IPS-18c (cell line): ENCODE results near the gene KAT6B.

ENCODE experiments used
- H3K4me3 ChIP-seq: 2 replicates; pipeline ENCODE4 v1.7.0; 2013; ENCODE audit warnings: low read depth, mild to moderate bottlenecking, low read length, moderate library complexity; ENCODE audit not compliant: insufficient read depth
- H3K9me3 ChIP-seq: one replicate; pipeline ENCODE4 v1.6.1; 2013; ENCODE audit warnings: mild to moderate bottlenecking, low read length, moderate library complexity; ENCODE audit not compliant: control insufficient read depth, insufficient read depth

The KAT6B gene

DNA sequence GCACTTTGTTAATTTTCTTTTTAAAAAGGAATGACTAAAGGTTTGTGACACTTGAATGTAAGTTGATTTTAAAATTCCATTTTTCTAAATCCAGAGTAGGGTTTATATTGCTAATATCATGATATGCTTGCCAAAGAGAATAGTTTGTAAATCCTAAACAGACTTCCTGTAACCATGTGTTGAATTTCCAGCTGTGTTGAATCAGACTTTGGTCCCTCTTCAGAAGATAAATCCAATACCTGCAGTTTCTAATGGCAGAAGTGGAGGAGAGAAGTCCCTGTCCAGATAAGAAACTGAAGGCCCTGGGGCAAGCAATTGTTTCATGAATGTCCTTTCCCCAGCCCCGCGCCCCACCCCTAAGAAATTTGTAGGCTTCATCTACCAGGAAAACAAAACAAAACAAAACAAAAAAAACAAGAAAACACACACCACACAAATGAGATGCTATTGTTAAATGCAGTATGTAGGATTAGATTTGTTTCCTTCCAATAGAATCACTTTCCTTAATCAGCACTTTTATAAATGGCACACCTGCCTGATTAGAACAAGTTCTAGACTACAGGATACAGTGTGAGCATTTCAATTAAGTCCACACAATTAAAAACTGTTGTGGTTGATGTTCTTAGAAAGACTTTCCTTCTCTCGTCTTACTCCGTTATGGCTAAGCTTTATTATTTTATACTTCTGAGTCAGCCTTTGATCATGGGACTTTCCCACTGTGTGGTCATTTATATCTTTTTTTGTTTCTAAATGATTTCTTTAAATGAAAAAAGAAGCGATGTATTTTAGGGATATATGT is 122.8 kb downstream of the KAT6B start:
- H3K9me3 ChIP-seq: no peaks in the 10 kb centered on the region
- H3K4me3 ChIP-seq: no peak overlapping the region

DNA sequence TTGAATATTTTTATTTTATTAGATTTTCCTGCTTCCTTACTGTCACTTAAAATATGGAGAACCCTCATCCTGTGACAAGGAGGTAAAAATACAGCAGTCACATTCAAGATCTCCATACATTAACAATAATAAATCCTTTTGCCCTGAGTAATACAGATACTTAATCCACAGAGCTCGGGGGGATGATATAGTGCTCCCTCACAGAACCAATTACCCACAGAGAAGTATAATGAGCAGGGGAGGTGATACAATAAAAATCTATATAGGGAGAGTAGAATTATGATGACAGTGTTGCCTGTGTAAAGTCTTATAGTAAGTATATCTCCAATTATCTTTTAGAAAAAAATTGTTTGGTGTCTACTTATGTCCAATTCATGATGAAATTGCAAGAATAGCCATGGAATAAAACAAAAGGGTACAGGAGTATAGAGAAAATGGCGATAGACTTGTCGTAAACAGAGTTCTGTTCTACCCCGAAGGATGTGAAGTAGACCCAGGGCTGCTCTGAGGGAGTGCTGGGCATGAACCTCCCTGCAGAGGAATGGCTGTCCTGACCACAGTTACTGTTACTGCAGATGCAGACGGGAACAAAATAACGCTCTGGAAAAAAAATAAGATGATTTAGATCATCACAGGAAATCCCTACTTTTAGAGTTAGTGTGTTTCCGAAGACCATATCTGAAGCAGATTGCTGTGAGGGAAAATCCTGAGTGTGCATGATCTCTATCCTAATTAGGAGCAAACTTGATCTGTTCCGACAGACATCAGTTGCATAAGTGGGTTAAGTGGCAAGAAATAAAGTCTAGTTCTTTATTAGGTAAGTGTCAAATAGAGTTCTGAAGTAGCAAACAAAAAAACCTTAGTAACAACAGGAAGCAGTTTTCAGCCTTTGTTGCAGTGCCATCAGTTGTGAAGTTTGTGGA is 123.7 kb downstream of the KAT6B start:
- no peak overlapping the region for H3K4me3 ChIP-seq
- no peaks in the 10 kb centered on the region for H3K9me3 ChIP-seq

DNA sequence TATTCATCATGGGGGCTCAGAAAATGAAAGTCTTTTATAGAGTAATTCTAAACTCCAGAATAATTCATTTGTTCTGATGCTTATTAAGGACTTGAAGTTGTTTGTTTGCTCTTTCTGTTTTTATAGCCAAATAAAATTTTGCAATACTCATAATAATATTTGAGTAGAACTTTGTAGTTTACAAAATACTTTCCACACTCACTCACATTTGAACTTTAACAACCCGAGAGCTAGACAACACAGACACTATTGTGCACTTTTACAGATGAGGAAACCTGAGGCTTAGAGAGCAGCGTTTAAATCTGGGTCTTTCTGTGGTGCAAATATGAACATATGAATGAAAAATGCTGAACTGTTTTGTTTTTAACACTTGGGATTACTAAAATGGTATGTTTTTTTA is 126.8 kb downstream of the KAT6B start:
- Histone ChIP-seq H3K9me3 (no peaks in the 10 kb centered on the region), H3K4me3 (no peak overlapping the region)

DNA sequence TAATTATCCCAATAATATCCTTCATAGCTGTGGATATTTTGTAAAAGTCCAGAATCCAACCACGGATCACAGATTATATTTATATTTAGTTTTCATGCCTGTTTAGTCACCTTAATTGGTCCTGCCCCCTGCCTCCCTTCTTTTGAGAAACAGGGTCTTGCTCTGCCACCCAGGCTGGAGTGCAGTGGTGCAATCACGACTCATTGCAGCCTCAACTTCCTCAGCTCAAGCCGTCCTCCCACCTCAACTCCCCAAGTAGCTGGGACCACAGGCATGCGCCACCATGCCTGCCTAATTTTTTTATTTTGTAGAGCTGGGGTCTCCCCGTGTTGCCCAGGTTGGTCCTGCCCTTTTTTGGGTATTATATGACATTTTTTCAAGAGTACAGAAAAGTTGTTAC is 129.4 kb downstream of the KAT6B start:
- no peaks in the 10 kb centered on the region for H3K9me3 ChIP-seq
- H3K4me3 ChIP-seq: no peak overlapping the region

DNA sequence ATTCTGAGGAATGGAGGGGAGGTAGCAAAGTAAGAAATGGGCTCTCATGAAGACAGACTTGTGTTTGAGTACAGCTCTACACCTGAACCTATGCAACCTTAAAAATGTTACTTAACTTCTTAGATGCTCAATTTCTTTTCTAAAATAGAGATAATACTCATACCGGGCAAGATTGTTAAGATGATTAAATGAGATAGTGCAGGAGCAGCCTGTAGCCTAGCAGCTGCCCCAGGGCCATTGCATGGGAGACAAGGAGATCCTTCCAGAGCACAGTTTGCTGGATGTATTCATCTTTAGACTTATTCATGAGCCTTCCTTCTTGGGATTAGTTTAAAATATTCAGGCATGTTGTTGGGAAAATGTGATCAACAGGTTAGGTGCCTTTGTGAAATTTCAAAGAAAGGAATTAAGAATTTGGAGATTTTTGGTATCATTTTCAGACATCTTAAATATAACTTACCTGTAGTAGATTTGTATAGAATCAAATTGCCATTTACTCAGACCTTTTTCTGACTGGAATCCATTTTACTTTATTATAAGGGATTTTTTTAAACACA is 130.2 kb downstream of the KAT6B start:
- no peak overlapping the region for H3K4me3 ChIP-seq
- no peaks in the 10 kb centered on the region for H3K9me3 ChIP-seq

DNA sequence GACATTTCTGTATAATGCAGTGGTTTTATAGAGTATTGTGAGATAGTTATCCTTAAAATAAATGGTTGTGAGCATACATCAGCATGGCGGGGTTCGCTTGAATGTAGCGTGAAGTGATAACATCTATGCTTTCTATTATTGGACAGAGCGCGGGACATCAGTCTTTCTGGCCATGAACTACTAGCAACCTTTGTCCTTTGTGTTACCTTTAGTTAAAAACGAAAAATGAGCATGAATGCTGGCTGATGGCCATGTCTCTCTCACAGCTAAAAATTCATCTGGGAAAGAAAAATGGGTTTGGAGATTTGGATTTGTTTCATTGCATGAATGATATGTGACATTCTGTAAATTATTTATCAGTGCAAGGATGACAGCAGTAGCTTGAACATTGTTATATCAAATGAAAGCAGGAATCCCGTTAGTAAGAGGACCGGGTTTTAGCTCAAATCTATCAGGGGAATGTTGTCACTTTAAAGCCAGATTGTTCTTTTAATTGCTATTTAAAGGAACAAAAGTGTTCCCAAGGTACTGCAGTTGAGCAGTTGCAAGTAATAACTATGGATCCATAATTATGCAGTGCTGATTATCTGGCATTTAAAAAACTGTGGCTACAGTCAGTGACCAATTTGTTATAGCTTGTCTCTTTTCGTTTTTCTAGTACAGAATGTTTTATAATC is 131.0 kb downstream of the KAT6B start:
- Histone ChIP-seq H3K4me3 (no peak overlapping the region), H3K9me3 (no peaks in the 10 kb centered on the region)

DNA sequence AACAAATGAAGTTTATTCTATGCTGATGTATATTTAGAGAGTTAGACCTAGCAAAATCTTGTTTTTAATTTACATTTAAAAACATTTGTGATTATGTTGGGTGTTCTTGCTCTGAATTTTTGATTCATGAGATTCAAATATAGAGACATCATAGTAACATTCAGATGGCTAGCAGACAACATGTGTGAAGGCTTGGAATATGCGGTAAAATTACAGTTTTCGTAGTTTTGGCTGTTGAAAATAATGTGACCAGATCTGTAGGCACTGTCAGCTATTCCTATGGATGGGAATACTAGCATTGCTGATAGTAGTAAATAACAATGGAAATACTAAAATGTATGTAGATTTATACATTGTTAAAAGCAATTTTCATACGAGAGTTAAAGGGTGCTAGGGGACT is 131.9 kb downstream of the KAT6B start:
- Histone ChIP-seq H3K4me3 (no peak overlapping the region), H3K9me3 (no peaks in the 10 kb centered on the region)

DNA sequence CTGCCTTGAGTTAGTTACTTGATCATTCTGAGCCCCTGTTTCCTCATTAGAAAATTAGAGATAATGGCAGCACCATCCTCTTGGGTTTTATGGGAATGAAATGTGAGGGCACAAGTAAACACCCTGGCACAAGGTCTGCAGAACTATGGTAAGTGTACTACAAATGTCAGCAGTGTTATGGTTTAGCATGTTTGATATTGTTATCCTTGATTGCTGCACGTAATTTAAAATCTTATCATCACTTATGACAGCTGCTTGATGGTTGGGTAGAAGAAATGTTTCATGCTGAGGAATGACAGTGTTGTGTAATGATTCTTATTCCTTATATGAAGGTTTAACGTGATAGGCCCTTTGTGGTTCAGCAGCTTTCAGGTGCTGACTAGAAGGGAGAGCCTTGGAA is 134.3 kb downstream of the KAT6B start:
- Histone ChIP-seq H3K4me3 (no peak overlapping the region), H3K9me3 (no peaks in the 10 kb centered on the region)

DNA sequence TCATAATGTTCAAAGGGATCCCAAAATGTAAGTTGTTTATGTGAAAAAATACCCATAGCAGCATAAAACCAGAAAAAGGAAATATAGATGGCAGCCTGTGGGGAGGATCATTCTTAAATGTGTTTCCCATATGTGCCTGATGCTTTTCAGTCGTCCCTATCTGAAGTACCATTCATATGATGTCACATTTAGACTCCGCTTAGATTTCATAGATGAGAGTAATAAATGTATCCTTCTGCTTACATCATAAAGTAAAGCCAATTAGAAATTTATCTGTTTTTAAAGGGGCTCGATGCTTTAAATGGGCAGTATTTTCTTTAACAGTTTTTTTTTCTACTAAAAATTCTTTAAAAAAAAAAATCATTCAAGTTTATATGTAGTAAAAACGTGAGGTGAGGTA is 136.1 kb downstream of the KAT6B start:
- H3K4me3 ChIP-seq: no peak overlapping the region
- no peaks in the 10 kb centered on the region for H3K9me3 ChIP-seq

DNA sequence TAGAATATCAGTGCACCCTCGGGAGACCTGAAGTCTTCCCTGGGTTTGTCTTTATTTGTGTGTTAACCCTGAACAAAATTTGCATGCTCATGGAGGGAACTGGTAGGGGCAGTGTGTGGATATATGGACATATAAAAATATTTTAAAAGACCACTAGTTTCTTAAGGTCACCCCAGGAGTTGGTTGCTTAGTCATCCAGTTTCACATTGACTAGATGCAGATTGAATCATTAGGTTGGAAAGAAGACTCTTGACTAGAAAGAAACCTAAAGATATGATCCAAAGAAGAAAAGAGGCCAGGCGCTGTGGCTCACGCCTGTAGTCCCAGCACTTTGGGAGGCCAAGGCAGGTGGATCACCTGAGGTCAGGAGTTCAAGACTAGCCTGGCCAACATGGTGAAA is 137.1 kb downstream of the KAT6B start:
- no peak overlapping the region for H3K4me3 ChIP-seq
- H3K9me3 ChIP-seq: no peaks in the 10 kb centered on the region

DNA sequence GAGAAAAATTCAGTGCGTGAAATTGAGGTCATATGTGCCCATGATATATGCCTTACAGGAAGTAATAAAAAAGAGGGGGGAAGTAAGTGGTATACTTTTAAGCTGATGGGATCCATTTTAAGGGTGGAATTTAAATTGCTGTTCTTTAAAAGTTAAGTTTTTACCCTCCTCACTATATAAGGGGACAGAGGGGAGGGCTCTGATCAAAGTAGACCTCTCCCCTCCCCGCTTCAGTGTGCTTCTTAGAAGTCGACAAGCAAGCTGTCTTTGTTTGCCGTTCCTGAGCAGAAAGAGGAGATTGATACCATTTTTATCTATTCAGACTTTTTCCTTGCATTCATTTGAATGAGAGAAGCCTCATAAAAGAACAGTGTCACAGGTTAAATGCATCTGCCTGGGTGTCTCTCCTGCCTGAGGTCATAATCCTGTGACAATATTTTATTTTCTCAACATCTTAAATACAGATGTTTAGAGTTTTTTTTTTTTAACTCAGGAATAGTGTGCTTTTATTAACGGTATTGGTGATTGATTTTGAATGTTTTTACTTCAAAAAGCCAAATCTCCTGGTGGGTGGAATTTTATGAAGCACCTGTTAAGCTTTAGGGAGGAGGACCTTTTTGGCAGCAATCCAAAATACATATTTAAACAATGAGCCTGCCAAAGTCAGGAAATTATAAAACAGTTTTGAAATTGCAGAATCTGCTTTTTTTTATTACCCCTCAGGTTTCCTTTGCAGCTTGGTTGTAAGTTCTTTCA is 141.7 kb downstream of the KAT6B start:
- Histone ChIP-seq H3K4me3 (no peak overlapping the region), H3K9me3 (no peaks in the 10 kb centered on the region)

DNA sequence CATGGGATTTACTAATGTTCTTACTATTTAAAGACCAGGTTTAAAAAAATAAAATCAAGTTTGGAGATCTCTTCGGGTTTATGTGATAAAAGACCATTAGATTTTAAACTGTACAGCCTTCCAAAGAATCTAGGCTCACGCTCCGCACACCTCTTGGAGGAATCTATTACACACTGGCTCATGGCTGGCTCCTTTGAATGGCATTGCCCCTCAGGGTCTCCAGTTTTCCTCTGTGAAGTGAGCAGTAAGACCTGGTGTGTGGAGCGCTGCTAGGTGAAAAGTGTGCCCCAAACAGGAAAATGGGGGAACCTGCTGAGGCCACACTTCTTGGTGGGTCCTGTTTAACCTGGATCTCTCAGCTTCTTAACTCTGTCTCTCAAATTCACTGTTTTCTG is 142.3 kb downstream of the KAT6B start:
- Histone ChIP-seq H3K9me3 (no peaks in the 10 kb centered on the region), H3K4me3 (no peak overlapping the region)

DNA sequence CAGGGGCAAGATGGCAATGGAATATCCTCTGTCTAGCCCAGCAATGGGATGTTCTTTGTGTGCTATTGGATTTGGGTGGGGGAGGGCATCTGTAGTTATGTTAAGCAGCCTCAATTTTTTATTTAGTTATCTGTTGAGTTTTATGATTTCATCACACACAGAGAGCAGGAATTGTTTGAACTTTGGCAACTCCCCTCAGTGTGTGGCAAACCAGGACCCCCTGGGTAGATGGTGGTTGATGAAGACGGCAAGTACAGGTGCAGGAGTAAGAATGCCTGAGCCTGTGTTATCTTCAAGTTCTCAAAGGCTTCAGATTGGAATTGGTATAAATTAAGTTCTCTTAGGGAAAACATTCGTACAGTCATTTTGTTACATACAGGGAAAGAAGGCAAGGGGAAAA is 142.7 kb downstream of the KAT6B start:
- no peak overlapping the region for H3K4me3 ChIP-seq
- no peaks in the 10 kb centered on the region for H3K9me3 ChIP-seq

DNA sequence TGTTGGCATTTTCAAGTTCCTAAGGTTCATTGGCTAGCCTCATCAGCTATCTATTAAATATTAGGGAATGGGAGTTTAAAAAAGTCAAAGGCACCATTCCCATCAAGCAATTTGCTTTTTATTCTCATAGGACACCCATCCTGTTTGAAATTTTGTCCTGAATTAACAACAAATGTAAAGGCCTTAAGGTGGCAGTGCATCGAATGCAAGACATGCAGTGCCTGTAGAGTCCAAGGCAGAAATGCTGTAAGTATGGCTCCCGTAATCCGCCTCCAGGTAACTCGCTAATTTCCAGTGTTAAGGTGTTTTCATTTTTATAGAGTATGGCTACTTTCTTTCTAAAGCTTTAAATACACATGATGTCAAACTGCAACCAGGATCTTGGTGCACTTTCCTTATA is 143.1 kb downstream of the KAT6B start:
- H3K9me3 ChIP-seq: no peaks in the 10 kb centered on the region
- H3K4me3 ChIP-seq: no peak overlapping the region

DNA sequence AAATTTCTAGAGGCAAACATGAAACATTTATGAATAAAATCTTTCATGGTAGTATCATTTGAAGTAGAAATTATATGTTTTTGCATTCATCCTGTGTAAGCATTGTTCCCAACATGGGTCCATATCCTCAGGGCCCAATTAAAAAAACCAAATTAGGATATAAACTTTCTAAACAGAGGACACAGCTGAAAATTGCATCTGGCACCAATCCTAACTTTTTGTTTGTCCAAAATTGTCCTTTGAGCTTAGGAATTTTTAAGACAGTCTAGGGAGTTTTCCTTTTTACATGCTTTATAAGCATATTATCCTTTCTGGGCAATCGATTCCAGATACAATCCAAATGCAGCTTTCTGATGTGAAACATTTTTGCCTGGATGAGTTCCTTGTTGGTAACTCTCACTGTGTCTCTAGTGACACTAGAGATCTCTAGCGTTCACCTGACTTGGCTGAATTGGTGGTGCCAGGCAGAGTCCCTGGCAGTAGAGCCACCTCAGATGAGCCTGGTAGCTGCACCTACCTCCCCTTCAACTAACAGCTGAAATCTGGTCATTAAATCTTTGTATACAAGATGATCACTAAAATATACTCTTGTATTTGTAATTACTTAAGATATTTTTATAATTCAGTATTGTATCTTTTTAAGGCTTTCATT is 147.5 kb downstream of the KAT6B start:
- Histone ChIP-seq H3K9me3 (no peaks in the 10 kb centered on the region), H3K4me3 (no peak overlapping the region)

DNA sequence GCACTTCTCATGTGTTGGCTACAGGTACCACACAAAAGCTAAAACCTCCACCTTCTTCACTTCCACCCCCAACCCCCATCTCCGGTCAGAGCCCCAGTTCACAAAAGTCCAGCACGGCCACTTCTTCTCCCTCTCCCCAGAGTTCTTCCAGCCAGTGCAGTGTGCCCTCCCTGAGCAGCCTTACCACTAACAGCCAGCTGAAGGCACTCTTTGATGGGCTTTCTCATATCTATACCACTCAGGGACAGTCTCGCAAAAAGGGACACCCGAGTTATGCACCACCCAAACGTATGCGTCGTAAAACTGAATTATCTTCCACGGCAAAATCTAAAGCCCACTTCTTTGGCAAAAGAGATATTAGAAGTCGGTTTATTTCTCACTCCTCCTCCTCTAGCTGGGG is 149.4 kb downstream of the KAT6B start:
- H3K4me3 ChIP-seq: no peak overlapping the region
- no peaks in the 10 kb centered on the region for H3K9me3 ChIP-seq
